OCI-LY3 (cell line): Measurements from ENCODE around the gene GALNT18.

Experiments
- H2AFZ ChIP-seq: fragments of 200-600, 300-600 bp; shearing (Covaris generic); 2 replicates; pipeline ENCODE4 v1.6.0; 2014; ENCODE audit warnings: antibody characterized with exemption, low read depth, low read length
- H3K27ac ChIP-seq: fragments of 200-600, 300-600 bp; sonication (generic); 2 replicates; pipeline ENCODE4 v1.5.1; 2014; ENCODE audit warnings: mild to moderate bottlenecking, low read length, moderate library complexity, mixed read lengths
- H3K27me3 ChIP-seq: fragments of 200-600, 300-600 bp; sonication (generic); 2 replicates; pipeline ENCODE4 v1.6.1; 2014; ENCODE audit warnings: low read depth, low read length, mixed read lengths
- H3K36me3 ChIP-seq: fragments of 200-600, 300-600 bp; sonication (generic); replicated peaks from 2 replicates; pipeline ENCODE3; 2014; ENCODE audit warnings: low read depth, low read length, mixed read lengths
- H3K4me1 ChIP-seq: fragments of 300-600, 200-600 bp; sonication (generic); 2 replicates; pipeline ENCODE4 v1.6.1; 2014; ENCODE audit warnings: low read length, mixed read lengths
- H3K4me2 ChIP-seq: fragments of 200-600, 300-600 bp; sonication (generic); 2 replicates; pipeline ENCODE4 v1.6.1; 2014; ENCODE audit warnings: low read length, mixed read lengths
- H3K4me3 ChIP-seq: fragments of 300-600, 200-600 bp; sonication (generic); 2 replicates; pipeline ENCODE4 v1.5.1; 2014; ENCODE audit warnings: antibody characterized with exemption, mild to moderate bottlenecking, low read length, moderate library complexity
- H3K79me2 ChIP-seq: fragments of 300-600, 200-600 bp; shearing (Covaris generic); 2 replicates; pipeline ENCODE4 v1.6.1; 2014; ENCODE audit warnings: mild to moderate bottlenecking, low read length, mixed read lengths
- H3K9ac ChIP-seq: fragments of 300-600, 200-600 bp; shearing (Covaris generic); 2 replicates; pipeline ENCODE4 v1.6.0; 2014; ENCODE audit warnings: mild to moderate bottlenecking, low read length, moderate library complexity
- H3K9me3 ChIP-seq: fragments of 200-600, 300-600 bp; shearing (Covaris generic); 2 replicates; pipeline ENCODE4 v1.6.1; 2014; ENCODE audit warnings: low read length, mixed read lengths; ENCODE audit not compliant: insufficient read depth
- H4K20me1 ChIP-seq: fragments of 200-600, 300-600 bp; sonication (generic); 2 replicates; pipeline ENCODE4 v1.6.1; 2016; ENCODE audit warnings: low read length, mixed read lengths; ENCODE audit not compliant: insufficient read depth
- CTCF ChIP-seq: fragments of 200-600, 300-600 bp; sonication (generic); IDR thresholded peaks from 2 replicates; pipeline ENCODE4 v1.5.1; 2014; ENCODE audit warnings: antibody characterized with exemption, low read length, low read depth
- EZH2phosphoT487 ChIP-seq: fragments of 200-600 bp; shearing (Covaris generic); IDR thresholded peaks from 2 replicates; pipeline ENCODE4 v1.6.1; 2018; ENCODE audit warnings: antibody characterized with exemption, mixed run types, low read depth

The GALNT18 gene

GRCh38 chr11:11577251-11577855, 44.5 kb downstream of the GALNT18 start:
- no peak overlapping the region for H3K27ac ChIP-seq
- H3K9ac ChIP-seq, result no peak overlapping the region
- no peaks in the 10 kb centered on the region for H3K36me3 ChIP-seq
- peaks cover 23% of the 10 kb centered on the region for H3K27me3 ChIP-seq
- TF ChIP-seq EZH2phosphoT487 (no peak), CTCF (no peak)
- no peaks in the 10 kb centered on the region for H3K4me1 ChIP-seq
- H3K4me2 ChIP-seq, result no peak overlapping the region
- no peaks in the 10 kb centered on the region for H4K20me1 ChIP-seq
- no peaks in the 10 kb centered on the region for H3K79me2 ChIP-seq
- no peak overlapping the region for H2AFZ ChIP-seq
- no peak overlapping the region for H3K4me3 ChIP-seq
- no peaks in the 10 kb centered on the region for H3K9me3 ChIP-seq

- Histone ChIP-seq H2AFZ (no peak overlapping the region), H3K27ac (no peak overlapping the region), H3K4me2 (no peak overlapping the region), H3K9ac (no peak overlapping the region), H4K20me1 (no peaks in the 10 kb centered on the region), H3K4me1 (no peaks in the 10 kb centered on the region), H3K27me3 (peaks cover 6% of the 10 kb centered on the region; the same call in 1 of the 2 replicates), H3K36me3 (no peaks in the 10 kb centered on the region), H3K79me2 (no peaks in the 10 kb centered on the region), H3K9me3 (no peaks in the 10 kb centered on the region), H3K4me3 (no peak overlapping the region)
- TF ChIP-seq CTCF, result no peak
- no peak for TF ChIP-seq EZH2phosphoT487
Measured at GRCh38 chr11:11574373-11575287, 47.2 kb downstream of the GALNT18 start.

- Histone ChIP-seq H3K4me3 (no peak overlapping the region), H3K27ac (no peak overlapping the region), H3K27me3 (no peaks in the 10 kb centered on the region), H4K20me1 (no peaks in the 10 kb centered on the region), H3K79me2 (no peaks in the 10 kb centered on the region), H3K4me2 (no peak overlapping the region), H3K36me3 (no peaks in the 10 kb centered on the region), H3K4me1 (no peaks in the 10 kb centered on the region), H3K9me3 (no peaks in the 10 kb centered on the region), H2AFZ (no peak overlapping the region), H3K9ac (no peak overlapping the region)
- TF ChIP-seq EZH2phosphoT487, result no peak
- TF ChIP-seq CTCF, result no peak
Measured at GRCh38 chr11:11572386-11572785, 49.4 kb downstream of the GALNT18 start.

- H3K27ac ChIP-seq, result no peak overlapping the region
- no peak overlapping the region for H2AFZ ChIP-seq
- H3K4me2 ChIP-seq, result no peak overlapping the region
- no peaks in the 10 kb centered on the region for H3K36me3 ChIP-seq
- no peak overlapping the region for H3K9ac ChIP-seq
- H3K4me3 ChIP-seq, result no peak overlapping the region
- H3K9me3 ChIP-seq, result no peaks in the 10 kb centered on the region
- no peaks in the 10 kb centered on the region for H3K27me3 ChIP-seq
- no peak for TF ChIP-seq EZH2phosphoT487
- TF ChIP-seq CTCF, result no peak
- H3K79me2 ChIP-seq, result no peaks in the 10 kb centered on the region
- no peaks in the 10 kb centered on the region for H4K20me1 ChIP-seq
- H3K4me1 ChIP-seq, result no peaks in the 10 kb centered on the region
Measured at GRCh38 chr11:11571893-11572292, 49.9 kb downstream of the GALNT18 start.
